ENCODE data around the gene RNU1-3.
"Not testable (repeated sequence)": the region's sequence is repeated elsewhere in the genome, so short reads cannot be mapped to it uniquely, and the experiment has no call there.

GRCh38 chr1:16710618-16711017, 43.9 kb upstream of the RNU1-3 start:
- TF ChIP-seq EZH2 (IDR thresholded peaks at IDR 0.05; ENCODE audit: borderline replicate concordance, low read length); CTCF (IDR thresholded peaks at IDR 0.05; ENCODE audit: low read length): not testable (repeated sequence)

Measured in OCI-LY1 (cell line).